ENCODE results near the gene SLC25A21.

DNA sequence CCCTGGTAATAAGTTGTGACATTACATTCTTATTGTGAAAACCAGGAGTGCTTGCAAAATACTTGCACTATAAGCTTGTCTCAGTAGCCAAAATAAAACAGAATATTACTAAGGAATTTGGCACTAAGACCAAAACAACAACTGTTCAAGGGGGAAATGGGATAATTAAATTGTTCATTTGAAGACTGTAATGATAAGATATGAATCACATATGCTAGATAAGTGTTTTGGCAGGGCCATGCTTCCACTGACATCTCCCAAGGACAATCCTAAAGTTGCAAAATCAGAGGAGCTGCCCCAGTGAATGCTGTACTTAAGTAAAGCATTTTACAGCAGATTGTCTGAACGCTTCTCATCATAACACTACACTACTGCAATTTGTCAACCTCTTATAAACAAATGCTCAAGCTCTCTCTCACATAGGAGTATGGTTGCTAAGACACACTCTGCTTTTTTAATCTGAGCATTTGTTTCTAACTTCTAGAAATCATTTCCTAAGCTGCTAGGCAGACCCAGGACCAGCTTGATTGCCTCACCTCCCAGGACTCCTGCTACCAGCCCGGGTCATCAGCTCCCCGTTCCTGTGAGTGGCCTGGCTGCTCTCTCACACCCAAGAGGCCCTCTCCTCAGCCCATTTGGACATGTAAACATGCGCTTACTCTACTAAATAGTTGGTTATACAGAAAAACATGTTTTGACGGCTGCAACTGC, 319.3 kb downstream of the SLC25A21 start:
- no peak for TF ChIP-seq POLR2A (IDR thresholded peaks at IDR 0.05)
- TF ChIP-seq, protein P1, sequence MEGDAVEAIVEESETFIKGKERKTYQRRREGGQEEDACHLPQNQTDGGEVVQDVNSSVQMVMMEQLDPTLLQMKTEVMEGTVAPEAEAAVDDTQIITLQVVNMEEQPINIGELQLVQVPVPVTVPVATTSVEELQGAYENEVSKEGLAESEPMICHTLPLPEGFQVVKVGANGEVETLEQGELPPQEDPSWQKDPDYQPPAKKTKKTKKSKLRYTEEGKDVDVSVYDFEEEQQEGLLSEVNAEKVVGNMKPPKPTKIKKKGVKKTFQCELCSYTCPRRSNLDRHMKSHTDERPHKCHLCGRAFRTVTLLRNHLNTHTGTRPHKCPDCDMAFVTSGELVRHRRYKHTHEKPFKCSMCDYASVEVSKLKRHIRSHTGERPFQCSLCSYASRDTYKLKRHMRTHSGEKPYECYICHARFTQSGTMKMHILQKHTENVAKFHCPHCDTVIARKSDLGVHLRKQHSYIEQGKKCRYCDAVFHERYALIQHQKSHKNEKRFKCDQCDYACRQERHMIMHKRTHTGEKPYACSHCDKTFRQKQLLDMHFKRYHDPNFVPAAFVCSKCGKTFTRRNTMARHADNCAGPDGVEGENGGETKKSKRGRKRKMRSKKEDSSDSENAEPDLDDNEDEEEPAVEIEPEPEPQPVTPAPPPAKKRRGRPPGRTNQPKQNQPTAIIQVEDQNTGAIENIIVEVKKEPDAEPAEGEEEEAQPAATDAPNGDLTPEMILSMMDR (IDR thresholded peaks at IDR 0.05), result no peak
- TF ChIP-seq EP300 (IDR thresholded peaks at IDR 0.05), result no peak

Measured in ovary (tissue), 3 donors.